Astrocyte (in vitro differentiated cells and primary cell): ENCODE data around the gene SLC66A1.

Experiments used
- EZH2 ChIP-seq: IDR thresholded peaks from 2 replicates; pipeline ENCODE4 v1.6.1; 2012; ENCODE audit warnings: mild to moderate bottlenecking, low read length, inconsistent platforms; ENCODE audit not compliant: insufficient read depth
- TF ChIP-seq, protein P1 (sequence below): IDR thresholded peaks from 2 replicates; pipeline ENCODE4 v1.5.1; 2011; ENCODE audit warnings: low read depth, mild to moderate bottlenecking, inconsistent platforms, low read length, moderate library complexity; ENCODE audit not compliant: insufficient read depth

DNA sequence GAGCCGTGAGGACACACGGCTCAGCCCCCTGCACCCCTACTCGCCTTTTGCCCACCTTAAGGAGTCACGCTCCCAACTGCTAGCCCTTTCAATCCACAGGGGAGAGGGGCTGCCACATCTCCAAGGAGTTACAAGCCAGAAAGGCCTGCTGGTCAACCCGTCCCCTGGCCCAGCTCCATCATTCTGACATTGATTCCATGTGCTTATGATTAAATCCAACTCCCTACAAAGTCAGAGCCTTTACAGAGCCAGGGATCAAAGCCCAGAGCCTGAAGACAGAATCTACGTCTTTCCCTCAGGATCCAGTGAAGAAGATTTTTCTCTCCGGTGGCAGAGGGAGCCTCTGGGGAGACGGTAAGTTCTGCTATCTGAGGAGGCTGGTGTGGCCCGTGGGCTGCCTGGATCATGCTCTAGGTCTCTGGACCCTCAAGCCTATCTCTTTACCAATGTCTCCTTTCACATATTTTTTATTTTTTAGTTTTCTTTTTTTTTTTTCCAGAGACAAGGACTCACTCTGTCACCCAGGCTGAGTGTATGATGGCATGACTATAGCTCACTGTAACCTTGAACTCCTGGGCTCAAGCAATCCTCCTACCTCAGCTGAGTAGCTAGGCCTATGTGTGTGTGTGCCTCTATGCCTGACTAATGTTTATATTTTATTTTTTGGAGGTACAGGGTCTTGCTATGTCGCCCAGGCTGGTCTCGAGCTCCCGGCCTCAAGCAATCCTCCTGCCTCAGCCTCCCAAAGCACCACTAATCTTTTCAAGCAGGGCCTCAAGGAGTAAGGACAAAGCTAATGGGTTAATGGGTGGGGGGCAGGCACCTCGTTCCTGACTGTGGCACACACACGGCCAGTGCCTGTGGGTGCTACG is 61.3 kb downstream of the SLC66A1 start:
- TF ChIP-seq, protein P1, sequence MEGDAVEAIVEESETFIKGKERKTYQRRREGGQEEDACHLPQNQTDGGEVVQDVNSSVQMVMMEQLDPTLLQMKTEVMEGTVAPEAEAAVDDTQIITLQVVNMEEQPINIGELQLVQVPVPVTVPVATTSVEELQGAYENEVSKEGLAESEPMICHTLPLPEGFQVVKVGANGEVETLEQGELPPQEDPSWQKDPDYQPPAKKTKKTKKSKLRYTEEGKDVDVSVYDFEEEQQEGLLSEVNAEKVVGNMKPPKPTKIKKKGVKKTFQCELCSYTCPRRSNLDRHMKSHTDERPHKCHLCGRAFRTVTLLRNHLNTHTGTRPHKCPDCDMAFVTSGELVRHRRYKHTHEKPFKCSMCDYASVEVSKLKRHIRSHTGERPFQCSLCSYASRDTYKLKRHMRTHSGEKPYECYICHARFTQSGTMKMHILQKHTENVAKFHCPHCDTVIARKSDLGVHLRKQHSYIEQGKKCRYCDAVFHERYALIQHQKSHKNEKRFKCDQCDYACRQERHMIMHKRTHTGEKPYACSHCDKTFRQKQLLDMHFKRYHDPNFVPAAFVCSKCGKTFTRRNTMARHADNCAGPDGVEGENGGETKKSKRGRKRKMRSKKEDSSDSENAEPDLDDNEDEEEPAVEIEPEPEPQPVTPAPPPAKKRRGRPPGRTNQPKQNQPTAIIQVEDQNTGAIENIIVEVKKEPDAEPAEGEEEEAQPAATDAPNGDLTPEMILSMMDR = no peak
- TF ChIP-seq EZH2 = no peak
